ELR (cell line): ENCODE data around the gene CHCHD3.

Experiments
- DNase-seq: peaks from one replicate; pipeline ENCODE4 v3.0.0-alpha.2; 2015; ENCODE audit warnings: low read depth

The CHCHD3 gene

DNA sequence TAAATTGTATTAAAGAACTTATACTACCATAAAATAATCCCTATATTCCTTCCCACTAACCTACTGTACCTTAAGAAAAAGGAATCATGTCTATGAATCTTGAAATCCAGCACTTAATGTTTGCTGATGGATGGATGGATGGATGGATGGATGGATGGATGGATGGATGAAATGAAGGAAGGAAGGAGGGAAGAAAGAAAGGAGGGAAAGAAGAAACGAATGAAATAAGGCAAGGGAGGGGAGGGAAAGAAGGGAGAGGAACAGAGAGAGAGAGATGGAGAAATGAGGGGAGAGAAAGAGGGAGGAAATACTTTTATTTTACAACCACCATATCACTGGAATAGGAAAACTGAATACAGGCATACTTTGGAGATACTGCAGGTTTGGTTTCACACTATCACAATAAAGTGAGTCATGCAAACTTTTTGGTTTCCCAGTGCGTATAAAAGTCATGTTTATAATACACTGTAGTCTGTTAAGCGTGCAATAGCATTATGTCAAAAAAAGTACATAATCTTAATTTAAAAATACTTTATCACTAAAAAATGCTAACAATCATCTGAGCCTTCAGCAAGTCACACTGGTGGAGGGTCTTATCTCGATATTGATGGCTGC is 219.8 kb downstream of the CHCHD3 start:
- no peak for DNase-seq

DNA sequence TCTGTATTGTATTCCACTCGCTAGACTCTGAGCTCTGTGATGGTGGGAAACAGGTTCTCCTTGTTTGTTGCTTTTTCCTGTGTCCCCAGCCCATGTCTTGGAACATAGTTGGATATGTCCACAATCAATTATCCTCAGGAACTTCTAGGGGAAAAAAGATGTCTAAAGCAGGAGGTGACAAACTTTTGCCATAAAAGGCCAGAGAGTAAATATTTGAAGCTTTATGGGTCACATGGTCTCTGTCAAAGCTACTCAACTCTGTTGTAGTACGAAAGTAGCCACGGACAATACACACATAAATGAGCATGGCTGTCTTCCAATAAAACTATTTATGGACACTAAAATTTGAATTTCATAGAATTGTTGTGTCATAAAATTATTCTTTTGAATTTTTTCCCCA is 220.5 kb downstream of the CHCHD3 start:
- no peak for DNase-seq

DNA sequence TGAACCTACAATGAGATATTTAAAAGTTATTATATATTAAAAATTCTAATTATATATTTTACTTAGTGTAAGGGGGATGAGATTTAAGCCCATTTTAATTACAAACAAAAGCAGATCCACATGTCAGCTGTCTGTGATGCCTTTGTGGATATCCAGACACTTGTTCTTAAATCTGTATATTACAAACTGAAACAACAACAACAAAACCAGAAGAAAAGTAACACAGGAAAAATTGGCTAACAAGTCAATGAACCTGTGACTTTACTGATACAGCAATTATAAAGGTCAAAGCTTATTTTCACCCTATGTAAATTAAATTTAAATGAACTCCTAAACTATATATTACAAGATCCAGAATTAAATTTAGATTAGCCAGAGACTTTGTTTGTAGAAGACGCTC is 222.7 kb downstream of the CHCHD3 start:
- no peak for DNase-seq

DNA sequence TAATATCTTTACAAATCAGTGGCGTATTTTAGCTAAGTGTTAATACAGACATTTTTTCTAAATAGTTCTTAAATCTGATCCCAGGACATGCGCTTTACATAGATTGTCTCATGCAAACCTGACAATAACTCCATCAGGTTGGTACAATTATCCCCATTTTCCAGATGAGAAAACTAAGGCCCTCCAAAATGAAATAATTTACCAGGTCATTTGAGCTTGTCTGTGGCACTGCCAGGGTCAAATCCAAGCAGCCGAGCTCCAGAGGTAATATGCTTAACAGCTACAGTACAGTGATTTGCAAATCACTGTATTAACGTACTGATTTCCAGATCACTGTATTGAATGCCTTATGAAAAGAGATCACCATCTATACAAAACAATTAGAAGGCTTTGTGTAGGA is 223.1 kb downstream of the CHCHD3 start:
- DNase-seq: no peak

DNA sequence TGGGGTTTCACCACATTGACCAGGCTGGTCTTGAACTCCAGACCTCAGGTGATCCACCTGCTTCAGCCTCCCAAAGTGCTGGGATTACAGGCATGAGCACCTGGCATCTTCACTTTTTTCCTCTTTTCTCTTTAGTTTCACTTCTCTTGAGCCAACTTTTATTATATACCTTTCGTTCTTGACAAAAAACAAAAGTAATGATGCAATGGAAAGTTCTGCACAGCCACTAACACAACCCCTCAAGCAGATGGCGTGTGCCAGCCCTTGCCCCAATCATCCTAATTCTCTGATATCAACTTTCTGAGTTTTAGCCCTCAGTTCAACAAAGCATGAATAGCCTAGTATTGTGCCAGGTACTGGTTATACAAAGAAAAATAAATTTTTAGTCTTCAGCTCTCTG is 223.6 kb downstream of the CHCHD3 start:
- DNase-seq: no peak

DNA sequence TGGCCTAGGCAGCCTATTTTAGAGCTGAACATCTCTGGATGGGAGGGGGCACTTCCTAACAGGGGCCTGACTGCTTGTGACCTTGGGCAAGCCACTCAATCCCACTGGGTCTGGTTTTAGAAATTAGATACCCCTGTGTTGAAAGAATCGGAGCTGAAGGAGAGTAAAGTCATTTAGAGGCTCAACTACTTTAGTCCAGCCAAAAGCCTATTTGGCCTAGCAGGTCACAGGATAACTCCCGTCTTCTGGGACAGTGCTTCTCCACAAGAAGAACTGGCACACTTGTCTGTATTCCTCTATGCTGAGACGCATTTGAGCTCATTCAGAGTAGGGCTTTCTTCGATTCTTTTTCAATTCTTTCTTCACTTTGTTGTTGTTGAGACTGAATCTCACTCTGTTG is 224.2 kb downstream of the CHCHD3 start:
- DNase-seq: no peak

DNA sequence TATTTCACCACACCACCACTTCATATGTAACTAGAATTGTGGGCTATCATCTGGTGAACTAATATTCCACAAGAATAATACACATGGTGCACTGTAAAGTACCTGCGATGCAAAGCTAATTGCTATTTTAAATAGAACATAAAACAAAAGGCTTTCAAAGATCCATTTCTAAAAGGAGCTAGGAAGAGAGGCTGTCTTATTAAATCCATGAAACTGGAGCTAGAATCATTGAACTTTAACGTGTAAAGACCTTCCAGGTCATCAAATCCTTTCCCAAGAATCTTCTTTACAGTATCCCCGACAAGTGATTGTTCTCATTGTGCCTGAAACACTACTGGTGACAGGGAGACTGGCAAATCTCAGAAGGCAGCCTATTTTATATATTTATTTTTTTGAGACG is 224.9 kb downstream of the CHCHD3 start:
- no peak for DNase-seq

DNA sequence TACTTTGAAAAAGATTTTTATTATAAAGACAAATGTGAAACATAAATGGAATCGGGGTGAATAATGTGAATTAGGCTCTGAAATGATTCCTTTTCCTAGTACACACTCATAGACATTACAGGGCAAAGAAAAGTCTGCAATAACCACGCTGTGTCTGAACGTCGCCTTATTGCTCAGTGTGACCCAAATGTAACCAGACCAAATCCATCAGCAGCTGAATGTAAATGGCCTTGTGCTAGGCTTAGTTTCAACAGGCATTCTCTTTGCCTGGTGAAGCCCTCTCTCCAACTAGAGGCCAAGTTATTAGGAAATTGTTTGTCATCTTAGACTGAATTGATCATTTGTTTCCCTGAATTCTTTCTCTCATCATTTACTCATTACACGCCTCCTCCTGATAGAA is 225.5 kb downstream of the CHCHD3 start:
- DNase-seq: no peak

DNA sequence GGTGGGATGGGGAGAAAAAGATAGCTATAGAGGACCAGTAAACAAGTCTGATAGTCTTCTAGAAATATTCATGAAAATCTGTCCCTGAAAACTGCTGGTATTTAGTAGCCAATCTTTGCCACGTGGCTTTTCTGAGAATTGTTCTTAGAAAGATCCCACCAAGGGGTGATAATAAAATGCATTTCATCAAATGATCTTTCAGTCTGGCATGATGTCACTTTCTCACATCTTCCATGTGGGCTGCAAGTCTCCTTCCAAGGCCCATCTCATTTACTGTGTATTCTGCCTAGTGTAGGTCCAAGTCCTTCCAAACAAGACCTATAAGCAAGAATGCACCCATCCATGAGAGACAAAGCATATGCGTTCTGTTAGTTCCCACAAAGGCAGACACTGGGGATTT is 226.0 kb downstream of the CHCHD3 start:
- no peak for DNase-seq

DNA sequence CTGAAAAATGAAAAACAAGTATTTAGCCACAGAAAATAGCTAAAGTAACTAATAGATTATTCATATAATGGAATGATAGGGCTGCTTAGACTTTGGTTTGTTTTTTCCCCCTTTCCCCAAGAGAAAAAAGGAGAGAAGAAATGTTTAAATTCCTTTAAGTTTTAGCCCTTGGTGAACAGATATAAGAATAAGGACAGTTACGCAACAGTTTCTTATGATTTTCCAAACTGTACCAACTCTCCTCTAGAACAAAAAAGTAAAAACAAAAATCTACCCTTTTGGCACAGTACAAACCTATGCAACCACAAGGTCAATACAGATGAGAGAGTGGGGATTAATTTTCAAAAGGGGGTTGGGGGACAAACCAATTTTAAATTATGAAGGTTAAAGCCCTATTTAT is 227.7 kb downstream of the CHCHD3 start:
- no peak for DNase-seq

DNA sequence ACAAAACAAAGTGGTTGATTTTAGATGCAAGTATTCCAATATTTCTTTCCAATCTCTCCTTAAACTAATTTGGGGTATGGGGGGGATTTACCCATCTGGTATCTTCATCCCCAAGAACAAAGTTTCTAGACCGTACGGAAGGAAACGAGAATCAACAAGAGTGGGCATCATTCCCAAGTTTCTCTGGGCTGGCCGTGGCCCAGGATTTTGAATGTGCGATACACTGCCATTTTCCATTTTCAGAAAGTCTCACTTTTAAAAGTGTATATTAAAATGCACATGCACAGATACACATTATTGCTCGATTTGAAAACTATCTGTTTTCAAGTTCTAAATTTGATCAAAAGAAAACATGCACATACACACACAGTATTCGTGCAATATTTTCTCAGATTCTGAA is 234.5 kb downstream of the CHCHD3 start:
- DNase-seq: no peak

DNA sequence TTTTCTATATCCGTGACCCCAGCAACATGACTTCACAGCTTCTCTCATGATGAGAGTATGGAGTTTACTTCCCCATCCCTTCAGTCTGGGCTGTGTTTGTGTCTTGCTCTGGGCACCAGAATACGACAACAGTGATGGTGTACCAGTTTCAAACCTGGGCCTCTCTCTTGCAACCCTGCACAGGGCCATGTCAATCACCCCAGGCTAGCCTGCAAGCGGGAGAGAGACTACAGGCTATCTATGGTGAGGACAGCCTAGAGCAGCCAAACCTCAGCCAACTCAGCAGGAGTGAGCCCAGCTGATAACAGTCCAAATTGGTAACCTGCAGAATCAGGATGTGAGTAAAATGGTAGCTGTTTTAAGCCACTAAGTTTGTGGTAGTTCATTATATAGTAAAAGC is 235.8 kb downstream of the CHCHD3 start:
- no peak for DNase-seq

DNA sequence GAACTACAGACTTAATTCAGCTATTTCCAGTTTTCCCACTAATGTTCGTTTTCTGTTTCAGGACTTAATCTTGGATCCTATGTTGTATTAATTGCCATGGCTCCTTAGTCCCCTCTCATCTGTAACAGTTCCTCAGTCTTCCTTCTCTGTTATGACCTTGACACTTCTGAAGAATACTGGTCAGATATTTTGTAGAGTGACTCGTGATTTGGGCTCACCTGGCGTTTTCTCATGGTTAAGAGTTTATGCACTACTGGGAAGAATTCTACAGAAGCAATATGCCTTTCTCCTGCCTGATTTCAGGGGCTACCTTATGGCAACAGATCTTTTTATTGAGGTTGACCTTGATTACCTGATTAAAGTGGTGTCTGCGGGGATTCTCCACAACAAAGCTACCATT is 239.4 kb downstream of the CHCHD3 start:
- DNase-seq: no peak

DNA sequence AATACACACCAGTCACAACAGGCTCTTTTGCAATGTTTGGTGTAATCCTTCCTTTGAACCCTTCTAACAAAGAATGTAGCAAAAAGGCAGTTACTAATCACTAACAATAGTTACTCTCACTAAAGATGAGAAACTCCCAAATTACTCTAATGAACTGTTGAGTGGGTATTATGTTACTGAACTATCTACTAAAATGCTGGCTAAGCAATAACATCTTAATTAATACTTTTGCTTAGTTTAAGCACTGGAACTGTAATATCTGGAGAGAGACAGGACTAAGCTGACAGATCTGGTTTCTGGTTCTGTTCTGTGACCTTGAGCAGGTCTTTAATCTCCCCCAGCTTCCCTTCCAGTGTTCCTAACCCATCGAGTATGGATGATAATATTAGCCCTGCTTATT is 241.7 kb downstream of the CHCHD3 start:
- DNase-seq: no peak

DNA sequence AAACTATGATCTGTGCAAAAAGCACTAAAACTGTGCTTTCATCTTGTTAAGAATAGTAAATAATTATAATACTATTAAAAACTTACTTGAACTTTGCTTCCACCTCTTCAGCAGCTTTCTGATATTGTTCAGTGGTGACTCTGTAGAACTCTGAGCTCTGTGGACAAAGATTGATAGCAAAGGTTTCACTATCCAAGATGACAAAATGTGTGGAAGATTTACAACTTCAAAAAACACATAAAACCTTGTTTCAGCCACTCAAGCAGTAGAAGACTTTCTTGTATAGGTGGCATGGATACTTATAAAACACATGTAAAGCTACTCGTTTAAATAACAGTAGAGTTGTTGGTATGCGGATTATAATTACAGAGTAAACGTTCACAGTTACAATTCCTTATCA is 243.6 kb downstream of the CHCHD3 start:
- no peak for DNase-seq

DNA sequence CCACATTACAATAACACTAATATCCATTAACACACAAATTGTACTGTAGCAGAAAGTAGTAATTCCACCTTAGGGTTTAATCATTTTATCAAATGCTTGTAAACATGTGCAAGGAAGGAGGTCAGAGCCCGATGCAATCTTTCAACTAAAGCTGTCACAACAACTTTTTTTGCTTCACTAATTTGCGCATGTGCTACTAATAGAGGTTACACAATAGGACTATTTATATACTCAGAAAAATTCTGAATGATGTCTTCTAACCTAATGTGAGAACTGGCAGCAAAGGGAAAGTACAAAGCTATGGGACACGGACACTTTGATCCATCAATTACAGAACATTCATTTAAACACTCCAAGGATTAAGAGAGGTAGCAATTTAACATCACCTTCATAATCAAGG is 244.4 kb downstream of the CHCHD3 start:
- no peak for DNase-seq

DNA sequence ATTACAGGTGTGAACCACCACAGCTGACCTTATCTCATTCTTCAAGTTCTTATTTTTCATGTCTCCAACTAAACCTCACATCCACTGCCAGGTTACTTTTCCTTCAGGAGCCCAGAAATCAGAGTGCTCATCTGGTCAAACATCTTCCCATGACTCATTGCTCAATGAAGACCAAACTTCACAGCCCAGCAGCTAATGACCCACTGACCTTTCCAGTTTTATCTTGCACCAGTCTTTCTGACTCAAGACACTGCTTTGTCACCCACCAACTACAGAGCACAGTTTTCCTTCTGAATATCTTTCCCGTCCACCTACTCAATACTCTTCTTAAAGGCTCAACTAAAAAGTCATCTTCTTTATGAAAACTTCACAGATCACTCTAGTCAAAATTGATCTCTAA is 245.1 kb downstream of the CHCHD3 start:
- peak; percentile 65 for DNase-seq

DNA sequence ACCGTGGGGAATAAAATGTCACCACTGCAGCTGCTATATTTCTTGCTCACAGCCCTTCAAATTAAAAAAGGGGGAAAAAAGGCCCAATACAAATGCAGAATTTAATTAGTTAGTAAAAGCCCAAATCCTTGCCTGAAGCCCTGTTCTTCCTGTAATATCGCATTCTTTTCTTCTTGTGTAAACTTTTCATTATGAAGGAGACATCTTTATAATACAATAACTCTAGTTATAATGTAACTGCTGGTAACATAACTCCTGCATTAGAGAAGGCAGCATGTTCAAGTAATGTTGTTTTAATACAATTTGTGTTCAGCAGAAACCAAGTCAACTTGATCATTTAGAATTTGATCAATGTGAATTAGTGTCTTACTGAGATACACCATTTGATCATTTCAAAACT is 250.9 kb downstream of the CHCHD3 start:
- DNase-seq: no peak

DNA sequence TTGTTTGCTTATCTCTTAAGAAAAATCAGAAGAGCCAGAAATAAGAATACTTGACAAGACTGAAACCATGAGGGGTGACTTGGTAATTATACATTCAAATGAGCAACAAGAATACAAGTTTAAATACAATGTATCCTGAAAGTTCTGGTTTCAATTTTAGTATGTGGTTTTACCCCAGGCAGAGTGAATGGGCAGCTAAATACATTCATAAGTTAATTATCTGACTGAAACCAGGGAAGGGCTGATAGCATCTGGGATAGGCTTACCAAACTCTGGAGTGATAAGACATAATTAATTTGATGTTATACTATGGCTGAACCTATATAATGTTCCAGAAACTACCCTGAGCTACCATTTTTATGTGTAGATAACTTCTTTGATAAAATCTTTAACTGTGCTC is 253.4 kb downstream of the CHCHD3 start:
- no peak for DNase-seq

DNA sequence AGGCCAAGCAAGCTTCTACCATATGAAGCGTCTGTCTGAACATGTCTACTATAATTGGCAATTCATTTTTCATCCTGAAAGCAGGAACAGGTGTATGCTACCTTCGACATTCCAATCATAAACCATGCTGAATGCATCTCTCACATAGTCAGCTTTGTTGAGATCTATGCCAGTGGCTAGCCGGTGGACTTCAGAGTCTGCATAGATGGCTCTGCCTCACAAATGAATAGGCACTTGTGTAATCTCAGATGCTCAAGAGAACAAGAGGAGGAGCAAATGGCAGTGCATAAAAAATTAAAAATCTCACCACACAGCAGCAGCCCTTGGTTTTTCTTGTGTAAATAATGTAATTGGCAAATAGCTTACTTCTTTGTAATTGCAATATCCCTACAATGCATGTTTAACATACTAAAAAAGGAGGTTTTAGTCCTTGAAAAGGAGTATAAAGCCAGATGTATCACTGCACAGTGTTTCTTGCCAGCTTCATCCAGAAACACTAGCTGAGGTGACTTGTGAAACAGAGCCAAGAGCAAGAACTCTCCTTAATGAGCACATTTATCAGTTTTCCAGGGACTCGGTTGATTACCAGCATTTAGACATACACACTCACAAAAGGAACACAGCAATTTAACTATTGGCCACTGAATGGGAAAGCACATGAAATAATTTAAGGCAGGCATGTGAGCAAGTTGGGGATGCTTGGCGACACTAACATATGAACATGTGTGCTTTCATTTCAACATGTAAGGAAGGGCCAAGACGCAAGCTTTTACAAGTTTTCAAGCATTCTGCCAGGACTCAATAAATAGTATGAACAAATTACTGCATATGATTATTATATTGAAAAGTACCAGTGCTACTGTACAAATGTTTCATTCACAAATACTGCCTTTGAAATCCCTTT is 255.7 kb downstream of the CHCHD3 start:
- DNase-seq: no peak

DNA sequence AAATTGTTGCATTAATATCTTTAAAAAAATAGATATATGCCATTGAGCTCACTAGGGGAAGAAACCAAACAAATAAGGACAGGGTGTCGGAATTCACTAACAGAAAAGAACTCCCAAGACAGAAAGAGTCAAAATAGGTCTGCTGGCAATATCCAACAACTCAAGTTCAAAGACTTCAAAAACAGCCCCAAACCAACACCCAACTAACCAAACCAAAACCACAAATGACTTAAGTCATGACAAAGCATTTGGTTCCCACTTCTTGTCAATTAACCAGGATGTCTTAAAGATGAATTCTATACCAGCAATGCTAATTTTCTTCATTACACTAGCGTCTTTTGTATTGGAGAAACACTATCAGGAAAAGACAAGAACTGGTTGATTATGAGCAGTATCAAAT is 256.7 kb downstream of the CHCHD3 start:
- no peak for DNase-seq

DNA sequence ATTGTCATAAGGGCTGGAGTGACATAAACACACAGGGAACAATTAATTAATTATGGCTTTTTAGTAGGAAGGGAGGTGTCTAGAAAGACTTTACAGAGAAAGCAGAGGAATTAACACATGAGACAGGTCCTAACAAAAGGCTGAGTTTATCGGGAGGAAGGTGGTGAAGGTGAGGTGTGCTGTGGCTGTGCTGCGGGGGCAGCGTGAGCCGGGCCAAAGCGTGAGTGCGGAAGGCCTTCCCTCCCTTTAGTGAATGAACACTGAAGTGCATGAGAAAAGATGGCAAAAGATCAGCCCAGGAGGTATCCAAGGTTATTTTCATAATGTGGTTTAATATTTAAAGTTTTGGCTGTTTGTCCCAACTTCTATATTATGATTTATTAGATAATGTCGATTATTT is 262.2 kb downstream of the CHCHD3 start:
- no peak for DNase-seq

DNA sequence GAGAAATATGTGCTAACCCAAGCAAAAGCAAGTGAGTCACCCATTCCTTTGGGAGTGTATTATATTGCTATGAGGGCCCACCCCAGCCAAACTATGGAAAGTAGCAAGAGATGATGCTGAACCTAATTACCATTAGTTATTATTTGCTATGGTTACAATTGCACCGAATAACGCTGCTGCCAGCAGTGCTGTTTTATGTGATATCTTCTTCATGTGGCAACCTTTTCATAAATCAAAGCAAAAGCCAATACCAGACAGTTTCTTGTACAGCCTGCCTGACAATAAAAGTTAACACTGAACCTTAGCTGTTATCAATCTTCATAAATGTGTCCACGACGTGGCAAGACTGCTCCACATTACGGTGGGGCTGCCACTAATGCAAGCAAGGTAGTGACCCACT is 263.9 kb downstream of the CHCHD3 start:
- DNase-seq: no peak
